ENCODE measurements around the gene RUFY4. TPM values are rescaled to one million over a fixed set of nuclear protein-coding genes. Genes with fewer than 3 reads are reported as not detected.

Gene RUFY4
- total RNA-seq, 1 experiment from 2014 or later = not detected

- no peak for DNase-seq (ENCODE audit: low read depth, low spot score)
- no TSS peak for BruUV-seq (replicated peaks)
- CTCF ChIA-PET = no interaction called here
- intact Hi-C loops (cut with micrococcal nuclease; ENCODE audit: unreplicated experiment) = no loop called here
- H3K36me3 ChIP-seq (ENCODE audit: control insufficient read depth, insufficient read depth, low read length) = no peaks in the 10 kb centered on the region
- POLR2A ChIA-PET = interaction anchor here (0.6 kb wide), 1 partner anchor 17 kb away, joined by 6 read pairs; no protein-coding TSS in a partner anchor
- no peak for TF ChIP-seq TCF7L2 (IDR thresholded peaks at IDR 0.05; ENCODE audit: low read depth, low read length)
- TF ChIP-seq CTCF (IDR thresholded peaks at IDR 0.05) = no peak
- TF ChIP-seq POLR2AphosphoS5 (IDR thresholded peaks at IDR 0.05; ENCODE audit: low read depth, low read length) = no peak
- TF ChIP-seq, protein P1, sequence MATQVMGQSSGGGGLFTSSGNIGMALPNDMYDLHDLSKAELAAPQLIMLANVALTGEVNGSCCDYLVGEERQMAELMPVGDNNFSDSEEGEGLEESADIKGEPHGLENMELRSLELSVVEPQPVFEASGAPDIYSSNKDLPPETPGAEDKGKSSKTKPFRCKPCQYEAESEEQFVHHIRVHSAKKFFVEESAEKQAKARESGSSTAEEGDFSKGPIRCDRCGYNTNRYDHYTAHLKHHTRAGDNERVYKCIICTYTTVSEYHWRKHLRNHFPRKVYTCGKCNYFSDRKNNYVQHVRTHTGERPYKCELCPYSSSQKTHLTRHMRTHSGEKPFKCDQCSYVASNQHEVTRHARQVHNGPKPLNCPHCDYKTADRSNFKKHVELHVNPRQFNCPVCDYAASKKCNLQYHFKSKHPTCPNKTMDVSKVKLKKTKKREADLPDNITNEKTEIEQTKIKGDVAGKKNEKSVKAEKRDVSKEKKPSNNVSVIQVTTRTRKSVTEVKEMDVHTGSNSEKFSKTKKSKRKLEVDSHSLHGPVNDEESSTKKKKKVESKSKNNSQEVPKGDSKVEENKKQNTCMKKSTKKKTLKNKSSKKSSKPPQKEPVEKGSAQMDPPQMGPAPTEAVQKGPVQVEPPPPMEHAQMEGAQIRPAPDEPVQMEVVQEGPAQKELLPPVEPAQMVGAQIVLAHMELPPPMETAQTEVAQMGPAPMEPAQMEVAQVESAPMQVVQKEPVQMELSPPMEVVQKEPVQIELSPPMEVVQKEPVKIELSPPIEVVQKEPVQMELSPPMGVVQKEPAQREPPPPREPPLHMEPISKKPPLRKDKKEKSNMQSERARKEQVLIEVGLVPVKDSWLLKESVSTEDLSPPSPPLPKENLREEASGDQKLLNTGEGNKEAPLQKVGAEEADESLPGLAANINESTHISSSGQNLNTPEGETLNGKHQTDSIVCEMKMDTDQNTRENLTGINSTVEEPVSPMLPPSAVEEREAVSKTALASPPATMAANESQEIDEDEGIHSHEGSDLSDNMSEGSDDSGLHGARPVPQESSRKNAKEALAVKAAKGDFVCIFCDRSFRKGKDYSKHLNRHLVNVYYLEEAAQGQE (IDR thresholded peaks at IDR 0.05; ENCODE audit: insufficient read depth in 1 of 2, low read depth in 2 of 2, low read length in 1 of 2) = no peak
- no peak for TF ChIP-seq SIN3A (IDR thresholded peaks at IDR 0.05; ENCODE audit: borderline replicate concordance, insufficient read depth, low read depth, low read length)
- in situ Hi-C loops (cut with HindIII; ENCODE audit: low pct_unique_long_range_greater_than_20kb, low sequenced_read_pairs) = no loop called here
- ATAC-seq = no peak
- H3K9me3 ChIP-seq (ENCODE audit: control insufficient read depth, insufficient read depth, low read depth, low read length) = no peaks in the 10 kb centered on the region
- H3K27ac ChIP-seq (ENCODE audit: low read length) = no peak overlapping the region
- no peaks in the 10 kb centered on the region for H3K4me1 ChIP-seq (ENCODE audit: control insufficient read depth, insufficient read depth, low read length)
- H3K4me3 ChIP-seq (ENCODE audit: low read depth in 2 of 2, low read length in 2 of 2) = no peak overlapping the region
- H3K27me3 ChIP-seq (ENCODE audit: control insufficient read depth, insufficient read depth, low read length) = 0 out of 2 replicates have a peak, but pooled peaks cover 3% of the 10 kb centered on the region
These were observed 54.9 kb downstream of the RUFY4 start for GRCh38 chr2:218123986-218124385.

DNA sequence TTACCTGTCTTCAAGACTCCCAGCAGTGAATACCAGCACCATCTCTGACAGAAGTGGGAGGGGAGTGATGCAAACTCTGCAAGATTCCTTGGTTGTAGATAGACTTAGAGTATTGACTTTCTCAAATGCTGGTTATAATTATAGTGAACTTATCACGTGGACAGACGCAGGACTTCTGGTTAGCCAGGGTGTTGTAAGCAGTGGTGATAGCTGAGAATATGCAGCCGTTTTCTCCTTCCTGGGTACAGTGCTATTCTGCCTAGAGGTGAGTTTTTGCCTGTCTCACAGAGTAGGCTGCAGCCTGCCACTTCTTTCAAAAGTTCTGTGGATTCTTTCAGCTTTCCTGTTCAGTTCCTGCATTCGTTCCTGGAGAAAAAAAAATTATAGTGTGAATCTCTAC is 56.0 kb downstream of the RUFY4 start:
- Histone ChIP-seq H3K27ac (ENCODE audit: low read length) (no peak overlapping the region), H3K4me3 (ENCODE audit: low read depth in 2 of 2, low read length in 2 of 2) (no peak overlapping the region), H3K36me3 (ENCODE audit: control insufficient read depth, insufficient read depth, low read length) (no peaks in the 10 kb centered on the region), H3K9me3 (ENCODE audit: control insufficient read depth, insufficient read depth, low read depth, low read length) (no peaks in the 10 kb centered on the region), H3K4me1 (ENCODE audit: control insufficient read depth, insufficient read depth, low read length) (no peaks in the 10 kb centered on the region), H3K27me3 (ENCODE audit: control insufficient read depth, insufficient read depth, low read length) (0 out of 2 replicates have a peak, but pooled peaks cover 3% of the 10 kb centered on the region)
- TF ChIP-seq TCF7L2 (IDR thresholded peaks at IDR 0.05; ENCODE audit: low read depth, low read length) = no peak
- TF ChIP-seq, protein P1 (IDR thresholded peaks at IDR 0.05; ENCODE audit: insufficient read depth in 1 of 2, low read depth in 2 of 2, low read length in 1 of 2) = no peak
- TF ChIP-seq SIN3A (IDR thresholded peaks at IDR 0.05; ENCODE audit: borderline replicate concordance, insufficient read depth, low read depth, low read length) = no peak
- TF ChIP-seq POLR2AphosphoS5 (IDR thresholded peaks at IDR 0.05; ENCODE audit: low read depth, low read length) = no peak
- TF ChIP-seq CTCF (IDR thresholded peaks at IDR 0.05) = no peak
- no TSS peak for BruUV-seq (replicated peaks)
- ChIA-PET POLR2A (no interaction called here), CTCF (interaction anchor here (1.2 kb wide), 1 partner anchor 43 kb away, joined by 3 read pairs; no protein-coding TSS in a partner anchor)
- in situ Hi-C loops (cut with HindIII; ENCODE audit: low pct_unique_long_range_greater_than_20kb, low sequenced_read_pairs) (no loop called here), intact Hi-C loops (cut with micrococcal nuclease; ENCODE audit: unreplicated experiment) (no loop called here)
- ATAC-seq (no peak), DNase-seq (ENCODE audit: low read depth, low spot score) (no peak)

All from Panc1 (cell line).